Smooth muscle cell (in vitro differentiated cells): Measurements from ENCODE around the gene SARNP. TPM values are rescaled to one million over a fixed set of nuclear protein-coding genes. Genes with fewer than 3 reads are reported as not detected.

Source experiments
- DNase-seq: peaks from one replicate; lab custom pipeline; 2025; ENCODE audit not compliant: unreplicated experiment; lab: John Stamatoyannopoulos, UW
- H2AFZ ChIP-seq: fragments of 200-600 bp; sonication (generic); 2 replicates; pipeline ENCODE4 v1.6.0; 2016; ENCODE audit warnings: antibody characterized with exemption, low read depth, mild to moderate bottlenecking
- H3F3A ChIP-seq: fragments of 200-600 bp; sonication (generic); 2 replicates; pipeline ENCODE4 v1.6.0; 2017; ENCODE audit warnings: antibody characterized with exemption, low read depth
- H3K27ac ChIP-seq: fragments of 200-600 bp; sonication (generic); 2 replicates; pipeline ENCODE4 v1.5.1; 2016; ENCODE audit warnings: low read depth, mild to moderate bottlenecking
- H3K27me3 ChIP-seq: fragments of 200-600 bp; sonication (generic); 2 replicates; pipeline ENCODE4 v1.6.1; 2016; ENCODE audit warnings: low read depth, mild to moderate bottlenecking
- H3K36me3 ChIP-seq: fragments of 200-600 bp; sonication (generic); 2 replicates; pipeline ENCODE4 v1.5.1; 2016; ENCODE audit warnings: low read depth
- H3K4me1 ChIP-seq: fragments of 200-600 bp; sonication (generic); 2 replicates; pipeline ENCODE4 v1.5.1; 2016; ENCODE audit warnings: low read depth
- H3K4me2 ChIP-seq: fragments of 200-600 bp; sonication (generic); 2 replicates; pipeline ENCODE4 v1.6.0; 2016; ENCODE audit warnings: mild to moderate bottlenecking
- H3K4me3 ChIP-seq: fragments of 200-600 bp; sonication (generic); 2 replicates; pipeline ENCODE4 v1.5.1; 2016; ENCODE audit warnings: mild to moderate bottlenecking
- H3K79me2 ChIP-seq: fragments of 200-600 bp; sonication (generic); 2 replicates; pipeline ENCODE4 v1.6.0; 2016; ENCODE audit warnings: low read depth, mild to moderate bottlenecking
- H3K9ac ChIP-seq: fragments of 200-600 bp; sonication (generic); 2 replicates; pipeline ENCODE4 v1.6.0; 2016; ENCODE audit warnings: low read depth
- H3K9me3 ChIP-seq: fragments of 200-600 bp; sonication (generic); replicated peaks from 2 replicates; pipeline ENCODE4 v1.5.1; 2016; ENCODE audit warnings: low read depth
- H4K20me1 ChIP-seq: fragments of 200-600 bp; sonication (generic); 2 replicates; pipeline ENCODE4 v1.6.0; 2016; ENCODE audit warnings: low read depth
- WGBS: methylation state at CpG from one replicate; pipeline ENCODE4 v1.1.7; 2016; ENCODE audit warnings: low lambda C conversion rate; 5-methylcytosine and 5-hydroxymethylcytosine counted together
- polyA plus RNA-seq: library from polyadenylated mRNA; unstranded; fragments of >200 nt; fragmentation: Nextera tagmentation; extraction: Ambion mirVana; gene quantifications from 2 replicates; pipeline ENCODE4 v1.2.1, GENCODE V29; 2016
- total RNA-seq: library from RNA; depleted of rRNA; stranded (reverse); fragments of >200 nt; gene quantifications from 2 replicates; pipeline ENCODE4 v1.2.3, GENCODE V29; 2014
- TF ChIP-seq, protein P1 (sequence below): fragments of 200-600 bp; sonication (generic); IDR thresholded peaks from 2 replicates; pipeline ENCODE4 v1.5.1; 2017; ENCODE audit warnings: borderline replicate concordance, mild to moderate bottlenecking, antibody characterized with exemption; ENCODE audit not compliant: insufficient read depth, poor library complexity, severe bottlenecking

SARNP gene
- total and polyA plus RNA-seq, 2 experiments from 2014 or later = 128 to 169 TPM

DNA sequence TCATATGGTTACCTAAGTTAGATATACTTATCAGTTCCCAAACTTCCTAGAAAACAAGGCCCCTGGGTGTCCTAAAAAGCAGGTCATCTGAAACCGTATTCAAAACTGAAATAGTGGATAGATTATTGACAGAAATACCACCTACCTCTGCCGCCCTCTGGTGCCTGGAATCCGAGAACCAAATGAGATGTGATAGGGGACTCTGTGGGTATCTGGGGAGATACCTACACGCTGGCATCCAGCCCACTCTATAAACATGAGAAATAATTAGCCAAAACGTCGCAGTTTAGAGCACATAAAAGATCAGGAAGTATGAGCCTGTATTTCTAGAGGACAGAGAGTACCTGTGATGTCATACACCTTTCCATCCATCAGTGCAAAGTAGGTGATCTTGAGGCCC, 4.7 kb upstream of the SARNP start:
- H3K36me3 ChIP-seq = no peaks in the 10 kb centered on the region
- H4K20me1 ChIP-seq = no peaks in the 10 kb centered on the region
- TF ChIP-seq, protein P1, sequence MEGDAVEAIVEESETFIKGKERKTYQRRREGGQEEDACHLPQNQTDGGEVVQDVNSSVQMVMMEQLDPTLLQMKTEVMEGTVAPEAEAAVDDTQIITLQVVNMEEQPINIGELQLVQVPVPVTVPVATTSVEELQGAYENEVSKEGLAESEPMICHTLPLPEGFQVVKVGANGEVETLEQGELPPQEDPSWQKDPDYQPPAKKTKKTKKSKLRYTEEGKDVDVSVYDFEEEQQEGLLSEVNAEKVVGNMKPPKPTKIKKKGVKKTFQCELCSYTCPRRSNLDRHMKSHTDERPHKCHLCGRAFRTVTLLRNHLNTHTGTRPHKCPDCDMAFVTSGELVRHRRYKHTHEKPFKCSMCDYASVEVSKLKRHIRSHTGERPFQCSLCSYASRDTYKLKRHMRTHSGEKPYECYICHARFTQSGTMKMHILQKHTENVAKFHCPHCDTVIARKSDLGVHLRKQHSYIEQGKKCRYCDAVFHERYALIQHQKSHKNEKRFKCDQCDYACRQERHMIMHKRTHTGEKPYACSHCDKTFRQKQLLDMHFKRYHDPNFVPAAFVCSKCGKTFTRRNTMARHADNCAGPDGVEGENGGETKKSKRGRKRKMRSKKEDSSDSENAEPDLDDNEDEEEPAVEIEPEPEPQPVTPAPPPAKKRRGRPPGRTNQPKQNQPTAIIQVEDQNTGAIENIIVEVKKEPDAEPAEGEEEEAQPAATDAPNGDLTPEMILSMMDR = peak; percentile 31
- no peaks in the 10 kb centered on the region for H3K27me3 ChIP-seq
- peaks cover 18% of the 10 kb centered on the region for H3K79me2 ChIP-seq
- 82% methylated on average over 6 of the region's 6 CpGs for WGBS
- H3K4me2 ChIP-seq = no peak overlapping the region
- H3K4me3 ChIP-seq = no peak overlapping the region
- no peak overlapping the region for H3K9ac ChIP-seq
- peaks cover 8% of the 10 kb centered on the region for H3K4me1 ChIP-seq
- H3K27ac ChIP-seq = no peak overlapping the region
- H3K9me3 ChIP-seq = no peaks in the 10 kb centered on the region
- H3F3A ChIP-seq = peaks cover 17% of the 10 kb centered on the region
- DNase-seq = no peak
- H2AFZ ChIP-seq = no peak overlapping the region

DNA sequence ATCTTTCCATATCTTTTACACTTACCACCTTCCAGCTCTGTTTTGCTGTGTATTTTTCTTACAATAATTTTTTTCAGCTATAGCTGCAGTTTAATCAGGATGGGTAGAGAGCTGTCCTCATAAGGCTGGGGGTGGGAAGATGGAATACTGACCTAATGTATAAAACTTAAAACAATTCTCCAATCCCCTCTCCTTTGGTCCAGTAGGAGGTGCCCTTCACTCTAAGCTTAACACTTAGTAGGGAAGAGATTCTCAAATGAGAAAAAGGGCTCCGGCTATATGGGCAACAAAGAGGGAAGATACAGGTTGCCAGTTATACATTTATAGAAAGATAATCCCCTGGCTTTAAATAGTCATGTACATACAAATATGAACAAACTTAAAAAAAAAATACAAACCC, 3.2 kb upstream of the SARNP start:
- Histone ChIP-seq H3K9me3 (no peaks in the 10 kb centered on the region), H3K36me3 (no peaks in the 10 kb centered on the region), H3K4me3 (no peak overlapping the region), H3K4me1 (peaks cover 18% of the 10 kb centered on the region), H3K79me2 (peaks cover 32% of the 10 kb centered on the region), H2AFZ (no peak overlapping the region), H3K27me3 (no peaks in the 10 kb centered on the region), H3F3A (peaks cover 20% of the 10 kb centered on the region), H4K20me1 (peaks cover 8% of the 10 kb centered on the region), H3K9ac (no peak overlapping the region), H3K27ac (no peak overlapping the region), H3K4me2 (no peak overlapping the region)
- TF ChIP-seq, protein P1 = peak; percentile 19
- DNase-seq = no peak
- WGBS = 86% methylated on average over 1 of the region's 1 CpG

- Histone ChIP-seq H3K79me2 (peaks cover 49% of the 10 kb centered on the region), H3K9ac (peak overlapping the region; percentile 63)
These were observed 1.4 kb upstream of the SARNP start for GRCh38 chr12:55818886-55819285.

More at GRCh38 chr12:55818886-55819285, 1.4 kb upstream of the SARNP start:
- Histone ChIP-seq H3F3A (peaks cover 14% of the 10 kb centered on the region), H4K20me1 (peaks cover 26% of the 10 kb centered on the region), H3K4me2 (peak overlapping the region; percentile 87), H3K36me3 (no peaks in the 10 kb centered on the region), H3K27ac (peak overlapping the region; percentile 48), H3K9me3 (no peaks in the 10 kb centered on the region), H2AFZ (no peak overlapping the region), H3K4me1 (peaks cover 19% of the 10 kb centered on the region), H3K27me3 (no peaks in the 10 kb centered on the region), H3K4me3 (peak overlapping the region; percentile 94)
- WGBS = 82% methylated on average over 6 of the region's 6 CpGs
- DNase-seq = no peak
- TF ChIP-seq, protein P1 = no peak
